GM12873 (cell line): ENCODE data around the gene NUP133.
A peak's percentile ranks its signal among the peaks of the same experiment; 100 is the strongest.

Experiments used
- TF ChIP-seq, protein P1 (sequence below): IDR thresholded peaks from 2 replicates; pipeline ENCODE4 v1.5.1; 2012; ENCODE audit warnings: low read depth, mild to moderate bottlenecking, moderate library complexity, low read length, control low read depth; ENCODE audit not compliant: insufficient read depth; ENCODE audit errors: missing control alignments

The NUP133 gene

DNA sequence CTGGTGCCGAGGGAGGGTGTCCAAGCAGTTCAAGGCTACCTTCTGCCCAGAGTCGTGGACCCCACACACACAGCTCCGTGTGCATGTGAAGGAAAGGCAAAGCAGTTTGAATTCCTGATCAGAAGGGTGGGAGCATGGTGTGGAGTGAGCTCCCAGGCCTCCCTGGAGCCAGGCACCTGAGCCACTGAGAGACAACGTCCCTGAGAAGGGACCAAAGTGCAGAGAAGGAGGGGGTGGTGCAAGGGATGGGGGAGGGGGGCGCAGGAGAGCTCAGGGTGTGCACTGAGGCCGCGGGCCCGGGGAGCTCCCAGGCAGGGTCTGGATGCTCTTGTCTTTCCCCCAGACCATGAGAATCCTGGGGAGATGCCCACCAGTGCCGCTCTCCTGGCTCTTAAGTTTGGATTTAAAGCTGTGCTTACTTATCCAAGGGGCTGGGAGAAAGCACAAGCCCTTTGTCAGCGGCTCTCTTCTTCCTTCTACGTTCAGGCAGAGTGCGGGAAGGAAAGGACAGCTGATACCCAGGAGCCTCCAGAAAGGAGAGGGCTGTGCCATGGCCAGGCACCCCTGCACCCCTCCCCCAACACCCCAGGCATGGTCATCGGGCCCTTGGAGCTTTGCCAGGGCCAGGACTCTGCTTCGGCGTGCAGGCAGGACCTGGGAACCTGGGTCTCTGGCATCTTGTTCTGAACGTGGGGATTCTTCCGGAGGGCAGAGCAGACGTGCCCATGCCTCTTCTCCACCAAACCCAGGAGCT, 98.3 kb downstream of the NUP133 start:
- TF ChIP-seq, protein P1, sequence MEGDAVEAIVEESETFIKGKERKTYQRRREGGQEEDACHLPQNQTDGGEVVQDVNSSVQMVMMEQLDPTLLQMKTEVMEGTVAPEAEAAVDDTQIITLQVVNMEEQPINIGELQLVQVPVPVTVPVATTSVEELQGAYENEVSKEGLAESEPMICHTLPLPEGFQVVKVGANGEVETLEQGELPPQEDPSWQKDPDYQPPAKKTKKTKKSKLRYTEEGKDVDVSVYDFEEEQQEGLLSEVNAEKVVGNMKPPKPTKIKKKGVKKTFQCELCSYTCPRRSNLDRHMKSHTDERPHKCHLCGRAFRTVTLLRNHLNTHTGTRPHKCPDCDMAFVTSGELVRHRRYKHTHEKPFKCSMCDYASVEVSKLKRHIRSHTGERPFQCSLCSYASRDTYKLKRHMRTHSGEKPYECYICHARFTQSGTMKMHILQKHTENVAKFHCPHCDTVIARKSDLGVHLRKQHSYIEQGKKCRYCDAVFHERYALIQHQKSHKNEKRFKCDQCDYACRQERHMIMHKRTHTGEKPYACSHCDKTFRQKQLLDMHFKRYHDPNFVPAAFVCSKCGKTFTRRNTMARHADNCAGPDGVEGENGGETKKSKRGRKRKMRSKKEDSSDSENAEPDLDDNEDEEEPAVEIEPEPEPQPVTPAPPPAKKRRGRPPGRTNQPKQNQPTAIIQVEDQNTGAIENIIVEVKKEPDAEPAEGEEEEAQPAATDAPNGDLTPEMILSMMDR: no peak

GRCh38 chr1:229408458-229409037, 99.6 kb downstream of the NUP133 start:
- TF ChIP-seq, protein P1: no peak

DNA sequence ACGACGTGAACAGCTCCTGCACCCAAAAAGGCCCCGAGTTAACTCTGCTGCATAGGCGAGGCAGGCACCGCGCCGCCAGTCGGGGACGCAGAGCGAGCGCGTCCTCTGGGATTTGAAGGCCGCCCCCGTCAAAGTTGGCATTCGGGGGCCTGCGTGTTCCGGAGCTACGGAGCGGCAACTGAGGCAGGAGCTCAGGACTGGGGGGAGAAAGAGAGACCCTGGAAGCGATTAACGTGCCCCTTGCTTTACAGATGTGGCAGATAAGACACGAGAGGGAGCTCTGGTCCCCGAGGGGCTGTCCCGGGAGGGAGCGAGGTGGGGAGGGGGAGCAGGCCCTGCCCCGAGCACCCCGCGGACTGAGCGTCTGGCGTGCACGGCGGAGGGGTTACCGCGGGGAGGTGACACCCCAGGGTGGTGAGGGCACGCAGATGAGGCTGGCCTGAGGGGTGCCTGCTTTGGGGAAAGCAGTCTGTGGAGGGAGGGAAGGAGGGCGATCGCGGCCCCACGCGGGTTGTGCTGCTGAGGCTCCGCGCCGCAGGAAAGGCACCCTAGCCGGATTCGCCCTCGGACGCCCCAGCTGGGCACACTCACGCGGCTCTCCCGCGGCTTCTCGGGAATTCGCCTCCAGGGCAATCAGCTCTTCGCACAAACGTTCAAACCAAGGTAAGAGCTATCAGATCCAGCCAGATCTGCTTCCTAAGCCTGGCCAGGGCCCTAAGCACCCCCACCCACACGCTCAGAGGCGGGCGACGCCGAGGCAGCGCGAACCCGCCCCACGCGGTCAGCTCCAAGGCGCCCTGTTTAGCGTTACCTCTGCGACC, 100.7 kb downstream of the NUP133 start:
- TF ChIP-seq, protein P1: no peak

DNA sequence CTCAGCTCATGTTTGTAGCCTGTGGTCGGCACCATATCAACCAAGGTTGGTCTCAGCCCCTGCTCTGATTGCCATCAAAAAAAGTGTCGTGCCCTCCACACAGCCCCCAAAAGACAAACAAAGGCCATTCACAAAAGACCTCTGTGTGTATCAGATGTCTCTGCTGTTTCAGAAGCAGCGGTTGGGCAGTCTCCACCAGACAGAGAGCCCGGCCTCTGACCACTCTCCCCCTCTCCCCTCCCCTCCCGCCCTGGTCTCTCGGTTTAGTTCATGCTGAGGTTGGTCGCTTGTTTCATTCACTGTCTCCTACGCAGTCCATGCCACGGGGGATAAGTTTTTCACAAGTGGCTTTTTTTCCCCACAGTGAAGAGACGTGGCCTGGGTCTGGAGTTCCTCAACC, 101.3 kb downstream of the NUP133 start:
- TF ChIP-seq, protein P1: no peak

- TF ChIP-seq, protein P1: peak; percentile 15
Measured at GRCh38 chr1:229403573-229403972, 104.6 kb downstream of the NUP133 start.

- TF ChIP-seq, protein P1: peak; percentile 23
Measured at GRCh38 chr1:229402993-229403392, 105.1 kb downstream of the NUP133 start.

DNA sequence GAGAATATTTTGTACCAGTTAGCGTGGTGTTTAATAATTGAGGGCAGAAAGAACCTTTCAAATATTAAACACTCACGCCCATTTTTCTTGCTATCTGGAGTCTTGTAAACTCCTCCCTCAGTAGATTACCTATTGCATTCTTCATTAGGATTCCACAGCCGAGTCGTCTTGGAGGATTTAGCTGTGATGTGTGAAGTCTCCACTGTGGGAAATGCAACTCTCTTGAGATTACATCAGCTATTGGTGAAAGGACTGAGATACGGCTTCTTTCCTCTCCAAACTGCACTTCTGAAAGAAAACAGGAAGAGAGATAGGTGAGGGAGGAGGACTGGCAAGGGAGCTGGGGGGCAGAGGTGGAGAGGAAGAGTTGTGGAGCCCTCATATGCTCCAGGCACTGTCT, 110.4 kb downstream of the NUP133 start:
- TF ChIP-seq, protein P1: no peak
